Stimulated activated CD4-positive, alpha-beta T cell treated with anti-CD3 and anti-CD28 coated beads, Interleukin-15, amount 100 ng/mL, for 1 hour (primary cell): ENCODE data around the gene FBXW4.
"Not testable (repeated sequence)": the region's sequence is repeated elsewhere in the genome, so short reads cannot be mapped to it uniquely, and the experiment has no call there.

Source experiments
- DNase-seq, 2 donors: peaks; one replicate each; pipeline ENCODE4 v3.0.0-alpha.2; 2020; ENCODE audit warnings: low read depth in 1 of 2, low spot score in 1 of 2

The FBXW4 gene

DNA sequence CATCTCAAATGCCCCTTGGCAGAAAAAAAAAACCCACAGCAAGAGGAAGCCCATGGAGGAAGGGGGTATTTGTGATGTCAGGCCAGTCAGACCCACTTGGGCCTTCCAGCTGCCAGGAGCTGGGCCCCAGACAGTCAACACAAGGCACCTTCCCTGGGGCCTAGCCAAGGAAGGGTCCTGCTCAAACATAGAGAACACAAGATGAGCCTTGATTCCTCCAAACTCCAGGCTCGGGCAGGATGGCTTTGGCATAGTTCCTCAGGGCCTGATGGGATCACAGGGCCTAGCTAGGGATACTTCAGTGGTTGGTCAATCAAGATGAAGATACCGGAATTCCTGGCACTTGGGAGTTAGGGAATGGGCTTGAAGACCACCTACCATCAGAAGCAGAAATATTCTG is 76.1 kb downstream of the FBXW4 start:
- DNase-seq = no peak

DNA sequence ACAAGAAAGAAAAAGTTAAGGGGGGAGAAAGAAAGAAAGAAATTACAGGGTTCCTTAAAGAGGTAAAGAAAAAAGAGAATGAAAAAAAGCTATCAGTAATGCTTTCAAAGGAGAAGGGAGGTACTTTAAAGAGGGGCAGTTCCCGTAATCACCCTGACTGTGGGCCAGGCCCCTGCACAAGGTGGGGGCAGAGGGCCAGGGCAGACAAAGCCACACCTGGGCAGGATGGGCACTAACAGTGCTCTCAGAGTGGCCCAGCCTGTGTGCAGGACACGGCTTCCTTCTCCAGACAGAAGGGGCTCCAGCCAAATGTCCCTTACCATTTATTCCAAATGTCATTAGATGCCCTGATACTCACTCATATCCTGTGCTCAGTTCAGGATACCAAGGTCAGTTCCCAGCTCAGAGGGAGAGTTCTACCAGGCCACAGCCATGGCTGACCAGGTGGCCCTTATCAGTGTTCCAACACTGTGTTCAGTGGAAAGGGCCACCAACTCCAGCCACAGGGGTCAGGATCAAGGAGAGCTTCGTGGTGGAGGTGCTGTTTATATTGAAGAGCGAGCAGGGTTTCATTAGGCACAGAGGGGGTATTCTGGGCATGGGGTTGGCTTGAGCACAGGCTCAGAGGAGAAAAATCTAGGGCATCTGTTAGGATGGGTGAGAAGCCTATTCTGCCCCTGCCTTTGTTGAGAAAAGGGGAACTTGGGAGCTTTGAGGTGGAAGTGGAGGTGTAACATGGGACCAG is 77.0 kb downstream of the FBXW4 start:
- DNase-seq = no peak

DNA sequence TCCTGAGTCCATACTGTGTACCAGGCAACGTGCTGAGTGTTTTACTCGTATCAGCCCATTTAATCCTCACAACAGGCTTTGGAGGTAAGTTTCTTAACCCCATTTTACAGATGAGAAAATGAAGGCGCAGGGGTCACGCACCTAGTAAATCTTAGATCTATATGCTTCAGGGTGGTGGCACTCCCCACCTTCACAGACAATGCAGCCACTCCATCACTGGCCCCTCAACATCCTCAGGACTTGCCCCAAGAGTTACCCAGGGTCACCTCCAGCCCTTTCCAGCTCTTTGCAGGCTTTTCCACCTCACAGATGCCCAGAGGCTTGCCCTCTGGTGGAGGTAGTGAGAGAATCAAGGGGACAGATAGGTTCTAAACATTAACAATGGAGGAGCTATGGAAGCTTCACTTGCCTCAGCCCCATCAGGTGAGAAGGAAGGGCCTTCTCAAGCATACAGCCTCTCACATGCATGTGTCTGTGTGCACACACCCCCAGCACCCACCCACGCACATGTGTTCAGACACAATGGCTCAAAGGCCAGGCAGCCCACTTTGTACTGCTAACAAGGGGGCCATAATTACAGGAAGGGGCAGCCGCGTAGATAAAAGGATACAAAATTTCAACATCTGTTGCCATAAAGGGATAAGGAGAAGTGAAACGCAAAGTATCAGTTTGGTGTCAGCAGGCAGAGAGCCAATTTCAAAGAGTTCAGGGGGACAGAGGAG is 77.7 kb downstream of the FBXW4 start:
- DNase-seq = no peak

DNA sequence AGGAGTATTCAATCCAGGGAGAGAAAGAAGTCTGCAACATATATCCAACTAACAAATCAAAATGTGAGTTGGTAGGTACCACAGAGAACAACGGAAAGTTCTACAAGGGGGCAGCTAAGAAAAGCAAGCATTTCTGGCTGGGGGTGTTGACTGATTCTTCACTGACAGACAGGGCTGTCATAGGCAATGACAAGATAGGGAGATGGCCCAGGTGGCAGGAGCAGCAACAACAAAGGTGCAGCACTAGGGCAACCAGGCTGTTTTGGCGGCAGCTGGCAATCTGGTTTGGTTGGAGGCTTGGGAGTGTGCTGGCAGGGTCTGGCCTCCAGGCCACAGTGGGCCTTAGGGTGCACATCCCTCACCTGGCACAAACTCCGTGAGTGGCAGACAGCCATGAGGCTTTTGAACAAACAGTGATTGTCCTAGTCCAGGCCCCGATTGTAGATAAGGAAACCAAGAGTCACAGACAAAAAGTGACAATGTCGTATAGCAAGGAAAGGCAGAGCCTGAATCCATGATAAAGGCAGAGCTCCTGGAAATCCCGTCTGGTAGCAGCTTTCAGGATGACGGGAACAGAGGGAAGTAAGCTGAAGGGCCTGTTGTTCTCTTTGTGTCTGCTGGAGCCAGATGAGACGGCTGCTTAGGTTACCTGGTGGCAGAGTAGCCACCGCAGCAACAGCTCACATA is 78.4 kb downstream of the FBXW4 start:
- DNase-seq = no peak

DNA sequence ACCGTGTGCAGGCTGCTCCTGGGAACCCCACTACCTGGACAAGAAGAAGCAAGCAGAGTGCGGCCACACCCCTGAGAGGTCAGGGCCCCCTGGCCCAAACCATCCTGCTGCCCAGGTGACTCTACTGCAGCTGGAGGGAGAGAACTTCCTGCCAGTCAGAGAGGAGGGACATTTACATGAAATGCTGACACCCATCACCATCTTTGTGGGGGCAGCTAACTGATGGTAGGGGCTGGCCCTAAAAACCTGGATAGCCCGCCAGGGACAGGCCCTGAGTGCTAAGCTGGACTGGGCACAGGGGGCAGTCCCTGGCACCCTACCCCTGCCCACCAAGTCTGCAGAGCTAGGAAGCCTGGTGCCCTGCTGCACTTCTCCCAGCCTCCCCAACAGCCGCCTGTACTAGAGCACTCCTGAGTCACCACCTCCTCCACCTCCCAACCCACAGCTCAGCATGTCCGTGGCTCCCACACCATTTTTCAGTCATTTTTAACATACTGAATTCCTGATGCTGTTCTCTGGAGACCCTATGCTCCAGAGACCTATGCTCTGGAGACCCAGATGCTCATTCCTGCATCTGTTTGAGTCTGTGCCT is 79.3 kb downstream of the FBXW4 start:
- no peak for DNase-seq

DNA sequence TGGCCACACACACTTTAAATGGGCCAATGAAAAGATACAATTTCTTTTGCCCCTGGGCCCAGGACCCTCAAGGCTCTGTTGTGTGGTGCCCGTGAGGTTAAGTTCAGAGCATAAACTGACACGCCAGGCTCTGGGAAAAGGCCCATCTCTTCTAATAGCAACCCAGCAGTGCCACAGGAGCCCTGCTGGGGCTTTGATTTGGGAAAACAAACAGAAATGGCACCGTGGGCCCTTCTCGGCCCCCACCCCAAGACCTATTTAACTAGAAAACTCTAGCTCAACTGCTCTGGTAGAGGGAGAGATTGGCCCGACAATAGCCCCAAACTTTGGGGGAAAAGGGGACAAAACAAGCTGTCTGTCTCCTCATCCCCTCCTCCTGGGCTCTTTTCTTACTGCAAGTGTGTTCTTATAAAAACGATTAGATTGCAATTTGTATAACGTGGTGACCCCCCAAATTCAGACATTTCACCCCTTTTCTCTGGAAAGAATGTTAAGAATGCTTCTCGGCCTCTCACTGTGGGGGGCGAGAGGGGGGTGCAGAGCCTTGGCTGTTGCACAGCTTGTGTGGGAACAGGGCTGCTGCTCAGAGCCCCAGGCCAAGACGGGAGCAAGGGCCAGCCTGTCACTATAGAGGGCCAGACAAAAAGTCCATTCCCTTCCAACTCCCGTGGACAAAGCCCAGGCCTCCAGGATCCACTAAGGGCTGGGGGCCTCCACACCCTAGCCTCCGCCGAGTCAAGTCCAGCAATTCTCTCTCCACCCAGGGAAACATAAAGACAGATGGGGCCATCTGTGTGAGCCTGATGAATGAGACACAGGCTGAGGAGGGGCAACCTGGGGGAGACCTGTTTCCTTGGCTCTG is 80.1 kb downstream of the FBXW4 start:
- no peak for DNase-seq

DNA sequence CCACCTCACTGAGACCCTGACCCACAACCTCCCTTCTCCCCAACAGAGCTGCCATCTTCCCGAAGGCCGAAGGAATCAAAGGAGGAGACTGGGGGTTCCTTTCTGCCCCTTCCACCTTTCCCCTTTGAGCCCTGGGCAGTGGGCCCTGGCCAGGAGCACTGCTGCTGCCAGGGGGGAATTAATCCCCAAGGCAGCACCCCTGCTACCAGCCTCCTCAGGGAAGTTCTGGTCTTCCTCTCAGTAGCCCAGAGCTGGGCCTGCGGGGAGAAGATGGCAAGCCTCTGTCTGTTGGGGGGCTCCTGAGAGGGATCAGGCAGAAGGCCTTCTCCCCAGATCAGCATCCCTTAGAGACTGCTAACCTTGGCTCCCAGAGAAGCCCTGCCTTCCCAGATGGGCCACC is 81.3 kb downstream of the FBXW4 start:
- no peak for DNase-seq

DNA sequence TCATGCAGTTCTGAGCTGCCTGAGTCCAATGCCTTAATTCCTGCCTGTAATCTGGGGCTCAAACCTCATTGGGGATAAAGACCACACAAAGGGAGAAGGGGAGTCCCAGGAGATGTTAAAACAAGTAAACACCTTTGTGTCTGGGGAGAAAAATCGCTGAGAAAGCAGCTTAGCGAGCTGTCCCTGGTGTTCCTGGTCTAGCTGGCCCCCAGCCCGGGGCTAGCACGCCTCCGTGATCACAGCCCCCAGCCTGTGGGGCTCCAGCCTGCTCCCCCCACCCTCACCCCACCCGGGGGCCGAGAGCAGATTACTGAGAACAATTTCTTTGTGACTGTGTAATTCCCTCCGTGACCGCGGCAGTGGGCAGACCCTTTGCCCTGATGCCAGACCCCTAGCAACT is 82.1 kb downstream of the FBXW4 start:
- DNase-seq = no peak

DNA sequence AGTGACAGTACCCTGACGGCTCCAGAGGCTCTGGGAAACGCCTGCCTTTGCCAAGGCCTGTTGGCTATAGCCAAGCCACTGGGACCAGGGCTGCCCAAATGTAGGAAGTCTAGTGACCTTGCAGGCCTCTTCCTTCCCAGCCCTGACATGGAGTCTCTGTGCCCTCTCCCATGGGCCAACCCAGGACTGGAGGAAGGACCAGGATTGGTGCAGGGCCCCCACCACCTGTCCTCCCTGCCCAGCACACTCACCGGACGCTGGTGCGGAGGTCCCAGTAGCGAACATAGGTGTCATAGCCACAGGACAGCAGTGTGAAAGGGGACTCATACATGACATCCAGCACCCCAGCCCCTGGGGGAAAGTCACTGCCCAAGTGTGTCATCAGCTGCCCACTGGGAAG is 82.9 kb downstream of the FBXW4 start:
- no peak for DNase-seq

DNA sequence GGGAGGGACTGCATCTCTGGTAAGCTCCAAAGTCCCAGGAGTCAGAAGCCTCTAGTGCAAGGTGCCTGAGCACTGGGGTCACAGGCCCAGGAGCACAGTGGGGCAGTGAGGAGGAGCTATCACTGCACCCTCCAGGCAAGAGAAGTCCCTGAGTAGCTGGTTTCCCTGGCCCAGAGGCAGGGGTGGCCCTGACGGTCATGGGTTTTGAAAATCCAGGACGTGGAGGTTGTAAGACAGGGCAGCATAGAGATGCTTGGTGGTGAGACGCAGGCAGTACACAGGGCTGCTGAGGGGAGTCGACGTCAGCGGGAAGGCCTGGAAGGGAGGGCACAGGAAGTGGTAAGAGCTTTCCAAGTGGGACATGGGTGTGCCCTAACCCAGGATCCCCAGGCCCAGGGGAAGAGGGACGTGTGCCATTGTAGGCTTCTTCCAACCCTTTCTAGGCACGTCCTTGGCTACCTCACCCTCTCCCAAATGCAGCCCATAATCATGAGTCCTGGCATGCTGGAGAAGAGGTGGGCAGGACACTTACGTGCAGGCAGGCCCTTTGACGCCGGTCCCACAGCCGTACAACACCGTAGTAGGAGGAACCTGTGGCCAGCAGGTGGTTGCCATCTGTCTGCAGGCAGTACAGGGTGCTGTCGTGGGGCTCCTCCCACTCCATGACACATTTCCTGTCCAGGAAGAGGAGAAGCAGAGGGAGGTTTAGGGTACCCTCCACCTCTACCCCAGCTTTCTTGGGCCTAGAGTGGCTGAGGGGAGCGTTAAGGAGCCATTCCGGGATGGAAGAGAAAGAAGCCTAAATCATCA is 83.7 kb downstream of the FBXW4 start:
- no peak for DNase-seq

DNA sequence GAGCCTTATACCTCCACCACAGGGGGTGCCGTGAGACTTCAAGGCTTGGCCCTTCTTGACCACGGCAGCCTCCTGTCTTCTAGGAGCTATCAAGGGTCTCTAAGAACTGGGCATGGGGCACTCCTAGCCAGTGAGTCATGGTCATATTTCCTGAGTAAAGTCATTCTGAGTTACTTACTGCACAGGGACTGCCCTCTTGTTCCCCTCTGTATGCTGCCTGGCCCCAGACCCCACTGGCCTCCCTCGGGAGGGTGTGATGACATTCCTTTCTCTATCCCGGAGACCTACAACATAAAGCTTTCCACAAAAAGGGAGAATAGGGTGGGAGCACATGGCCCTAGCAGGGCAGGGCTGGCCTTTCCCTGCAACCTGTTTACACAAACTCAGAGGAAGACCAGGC is 85.5 kb downstream of the FBXW4 start:
- no peak for DNase-seq

DNA sequence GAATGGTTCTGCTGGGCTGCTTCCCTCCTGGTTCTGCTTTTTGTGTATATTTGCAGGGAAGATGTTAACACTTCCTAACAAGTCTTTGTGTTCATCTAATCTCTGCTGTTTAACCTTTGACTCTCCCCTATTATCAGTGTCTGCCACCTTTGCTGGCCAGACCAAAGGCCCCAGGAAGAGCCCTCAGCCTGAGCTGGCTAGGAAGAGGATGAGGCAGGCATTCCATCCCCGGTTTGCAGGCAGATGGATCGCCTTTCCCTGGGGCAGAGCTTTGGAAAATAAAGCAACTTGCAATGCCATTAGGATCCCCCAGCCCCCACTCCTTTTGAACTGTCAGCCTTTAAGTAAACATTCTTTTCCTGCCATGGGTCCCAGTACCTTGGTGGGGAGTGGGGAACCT is 87.8 kb downstream of the FBXW4 start:
- no peak for DNase-seq

DNA sequence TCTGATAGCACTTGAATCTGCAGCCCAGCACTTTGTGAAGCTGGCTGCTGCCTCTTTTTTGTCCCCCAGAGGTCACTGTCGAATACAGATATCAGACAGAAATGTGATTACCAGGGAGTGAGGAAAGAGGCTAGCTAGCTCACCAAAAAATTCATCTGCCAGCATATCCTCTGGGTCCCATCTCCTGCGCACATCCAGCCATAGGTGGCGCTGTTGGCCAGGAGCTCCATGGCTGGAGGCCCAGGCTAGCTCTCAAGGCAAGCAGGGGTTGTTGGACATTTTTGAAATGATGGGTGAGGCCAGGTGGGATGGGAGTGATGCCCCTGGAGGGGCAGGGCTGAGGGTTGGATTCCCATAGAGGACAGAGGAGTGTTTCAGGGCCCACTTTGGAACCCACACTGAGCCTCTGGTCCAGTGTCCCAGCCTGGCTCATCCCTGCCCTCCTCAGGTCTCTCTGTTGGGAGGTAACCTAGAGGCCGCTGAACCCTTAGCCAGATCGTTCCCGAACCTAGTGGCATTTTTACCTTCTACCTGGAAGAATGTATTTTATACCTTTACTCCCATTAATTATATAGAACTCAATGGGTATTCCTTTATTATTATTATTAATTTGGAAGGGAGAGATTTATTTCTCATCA is 92.1 kb downstream of the FBXW4 start:
- peak in 1 of 2 donors; percentile 52 for DNase-seq

DNA sequence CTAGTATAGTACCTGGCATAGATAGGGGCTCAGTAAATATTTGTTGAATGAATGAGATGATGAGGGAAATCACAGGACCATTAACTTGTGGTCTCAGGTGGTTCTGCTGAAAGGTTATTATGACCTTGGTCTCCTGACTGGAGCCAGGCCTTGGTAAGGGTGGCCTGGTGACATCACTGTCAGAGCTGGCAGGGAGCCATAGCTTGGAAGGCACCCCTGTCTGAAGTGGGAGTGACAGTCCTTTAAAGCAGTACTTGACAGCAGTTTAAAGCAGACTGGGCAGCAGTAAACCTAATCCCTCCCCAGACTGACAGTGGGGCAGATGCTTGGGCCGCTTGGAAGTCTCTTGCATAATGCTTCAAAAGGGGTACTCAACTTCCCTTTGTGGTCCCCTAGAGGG is 93.4 kb downstream of the FBXW4 start:
- no peak for DNase-seq

DNA sequence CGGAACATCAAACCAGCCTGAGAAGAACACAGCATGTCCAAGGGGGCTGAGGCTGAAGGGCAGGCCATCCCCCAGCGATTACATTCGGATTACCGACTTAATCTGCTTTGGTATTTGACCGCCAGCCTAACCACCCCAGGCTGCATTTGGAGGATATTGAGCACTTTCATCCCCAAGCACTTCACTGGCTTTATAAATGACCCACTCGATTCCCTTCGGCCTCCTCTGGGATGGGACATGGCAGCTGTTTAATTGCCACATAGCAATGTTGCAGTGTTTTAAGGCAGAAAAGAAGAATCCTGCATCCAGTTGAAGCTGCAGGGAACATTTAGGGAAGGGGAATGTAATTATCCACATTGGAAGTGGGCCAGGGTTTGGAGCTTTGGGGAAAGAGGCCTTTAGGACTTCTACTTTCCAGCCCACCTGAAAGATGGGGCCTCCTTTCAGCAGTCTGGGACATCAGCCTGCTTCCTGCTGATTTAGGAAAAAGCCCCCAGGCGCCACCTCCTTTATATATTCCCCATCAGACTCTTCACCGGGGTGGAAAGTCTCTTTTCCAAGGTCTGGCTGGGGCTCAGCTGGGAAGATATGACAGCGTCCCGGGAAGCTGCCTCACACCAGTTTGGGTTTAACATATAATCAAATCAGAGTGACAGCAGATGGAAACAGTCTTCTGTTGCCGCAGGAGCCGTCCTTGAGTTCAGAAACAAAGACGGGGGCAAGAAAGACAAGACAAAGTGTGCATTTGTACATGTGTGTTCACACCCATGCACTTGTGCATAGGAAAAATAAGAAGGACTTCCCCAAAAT is 97.7 kb downstream of the FBXW4 start:
- DNase-seq = no peak

DNA sequence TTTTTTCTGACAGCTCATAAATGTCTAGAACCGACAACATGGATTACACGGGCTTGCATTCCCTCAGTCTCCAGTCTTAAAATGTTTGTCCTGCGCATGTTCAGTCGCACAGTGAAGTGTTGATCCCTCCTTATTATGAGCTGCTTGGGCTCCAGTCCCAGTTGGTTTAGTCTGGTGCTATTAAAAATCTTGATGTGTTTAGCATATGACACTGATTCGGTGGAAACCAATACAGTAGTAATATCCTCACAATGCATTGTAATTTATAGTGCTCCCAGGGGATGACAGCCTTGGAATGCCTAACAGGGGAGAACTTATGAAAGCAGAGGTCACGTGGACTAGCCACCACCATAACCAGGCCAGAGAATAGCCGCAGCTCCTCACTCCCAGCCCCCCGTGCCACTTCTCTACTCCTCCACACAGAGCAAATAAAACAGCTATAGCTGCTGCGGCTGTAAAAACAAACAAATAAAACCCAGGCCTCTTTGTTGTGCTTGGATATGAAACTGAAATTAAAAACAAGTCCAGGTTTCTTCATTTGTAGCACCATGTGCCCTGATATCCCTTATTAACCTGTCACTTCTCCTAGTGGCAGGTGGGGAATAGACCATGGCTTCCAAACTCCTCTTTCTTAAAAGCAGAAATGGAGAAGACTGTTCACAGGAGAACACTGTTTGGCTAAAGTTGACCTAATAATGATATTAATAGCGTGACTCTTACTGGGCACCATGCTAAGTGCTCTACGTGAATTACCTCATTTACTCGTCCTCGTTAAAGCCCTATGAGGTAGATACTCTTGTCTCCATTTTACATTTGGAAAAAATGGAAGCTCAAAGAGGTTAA is 99.2 kb downstream of the FBXW4 start:
- no peak for DNase-seq

DNA sequence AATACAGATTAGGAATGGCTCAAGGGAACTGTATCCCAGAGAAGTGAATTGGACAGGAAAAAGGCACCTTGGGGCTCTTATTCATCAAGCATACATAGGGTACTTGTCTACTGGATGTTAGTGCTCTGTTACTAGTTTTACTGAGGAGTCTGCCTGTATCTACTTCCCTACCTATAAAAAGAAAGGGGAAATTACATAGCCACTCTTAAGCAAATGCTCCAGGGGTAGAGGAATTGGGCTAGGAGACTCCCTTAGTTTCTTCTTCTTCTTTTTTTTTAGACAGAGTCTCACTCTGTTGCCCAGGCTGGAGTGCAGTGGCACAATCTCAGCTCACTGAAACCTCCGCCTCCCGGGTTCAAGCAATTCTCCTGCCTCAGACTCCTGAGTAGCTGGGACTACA is 101.6 kb downstream of the FBXW4 start:
- not testable (repeated sequence) for DNase-seq

DNA sequence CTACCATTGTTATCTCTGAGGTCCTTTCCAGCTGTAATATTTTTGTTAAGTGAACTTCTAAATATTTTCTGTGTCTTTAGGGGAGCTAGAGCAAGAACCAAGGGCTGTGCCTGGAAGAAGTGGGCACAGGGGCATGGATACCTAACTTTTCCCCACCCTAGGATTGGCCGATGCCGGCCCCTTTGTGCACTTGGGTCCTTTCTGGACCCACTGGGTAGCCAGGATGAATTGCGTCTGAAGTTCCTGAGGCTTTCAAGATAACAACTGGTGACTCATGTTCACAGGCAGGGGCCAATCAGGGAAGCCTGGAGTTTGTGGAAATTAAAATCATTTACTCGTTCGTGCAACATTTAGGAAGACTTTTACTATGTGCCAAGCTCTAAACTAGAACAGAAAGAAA is 106.1 kb downstream of the FBXW4 start:
- DNase-seq = no peak
